Chondrocyte (in vitro differentiated cells): ENCODE results near the gene TGFB3. TPM values are rescaled to one million over a fixed set of nuclear protein-coding genes. Genes with fewer than 3 reads are reported as not detected.

Experiments used
- DNase-seq: peaks from one replicate; pipeline ENCODE4 v3.0.0; 2021; ENCODE audit warnings: mixed read lengths, low spot score
- H3K27ac Mint-ChIP-seq: one replicate; pipeline ENCODE4 v1.8.0; 2021; ENCODE audit warnings: mild to moderate bottlenecking, moderate library complexity, mixed read lengths; ENCODE audit not compliant: unreplicated experiment
- H3K27me3 Mint-ChIP-seq: 2 replicates; pipeline ENCODE4 v1.8.0; 2021; ENCODE audit warnings: low read depth, mixed read lengths
- H3K36me3 Mint-ChIP-seq: 2 replicates; pipeline ENCODE4 v1.8.0; 2021; ENCODE audit warnings: low read depth, mixed read lengths
- H3K4me1 Mint-ChIP-seq: 2 replicates; pipeline ENCODE4 v1.8.0; 2021; ENCODE audit warnings: low read depth, mild to moderate bottlenecking, mixed read lengths
- H3K4me3 Mint-ChIP-seq: one replicate; pipeline ENCODE4 v1.8.0; 2021; ENCODE audit warnings: mild to moderate bottlenecking, moderate library complexity, mixed read lengths; ENCODE audit not compliant: unreplicated experiment
- H3K9me3 Mint-ChIP-seq: 2 replicates; pipeline ENCODE4 v1.8.0; 2021; ENCODE audit warnings: low read depth, mixed read lengths
- total RNA-seq: library from RNA; stranded (reverse); gene quantifications from 3 replicates; pipeline ENCODE4 v1.2.1, GENCODE V29; 2021
- TF ChIP-seq, protein P1 (sequence below): fragments of 200-600 bp; sonication (generic); IDR thresholded peaks from 2 replicates; pipeline ENCODE4 v1.5.0; 2021; ENCODE audit warnings: antibody characterized with exemption, mild to moderate bottlenecking, moderate library complexity

Gene TGFB3
- total RNA-seq, 1 donor from 2014 or later = 200 TPM

DNA sequence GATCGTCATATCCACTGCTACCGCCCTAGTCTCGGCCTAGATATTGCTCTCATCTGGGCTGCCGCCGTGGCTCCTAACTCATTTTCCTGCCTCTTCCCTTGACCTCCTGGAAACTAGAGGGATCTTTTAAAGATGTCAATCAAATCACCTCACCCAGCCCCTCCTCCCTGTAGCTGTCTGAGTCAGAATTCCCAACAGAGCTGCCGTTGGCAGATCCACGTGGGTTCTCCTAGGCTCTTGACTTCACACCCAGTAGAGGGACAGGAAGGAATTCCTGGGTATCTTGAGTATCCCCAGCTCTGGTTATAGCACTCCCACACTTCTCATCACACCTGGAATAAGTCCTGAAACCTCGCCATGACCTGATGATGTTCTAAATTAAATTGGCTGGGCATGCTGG lies 11.9 kb downstream of the TGFB3 start:
- TF ChIP-seq, protein P1, sequence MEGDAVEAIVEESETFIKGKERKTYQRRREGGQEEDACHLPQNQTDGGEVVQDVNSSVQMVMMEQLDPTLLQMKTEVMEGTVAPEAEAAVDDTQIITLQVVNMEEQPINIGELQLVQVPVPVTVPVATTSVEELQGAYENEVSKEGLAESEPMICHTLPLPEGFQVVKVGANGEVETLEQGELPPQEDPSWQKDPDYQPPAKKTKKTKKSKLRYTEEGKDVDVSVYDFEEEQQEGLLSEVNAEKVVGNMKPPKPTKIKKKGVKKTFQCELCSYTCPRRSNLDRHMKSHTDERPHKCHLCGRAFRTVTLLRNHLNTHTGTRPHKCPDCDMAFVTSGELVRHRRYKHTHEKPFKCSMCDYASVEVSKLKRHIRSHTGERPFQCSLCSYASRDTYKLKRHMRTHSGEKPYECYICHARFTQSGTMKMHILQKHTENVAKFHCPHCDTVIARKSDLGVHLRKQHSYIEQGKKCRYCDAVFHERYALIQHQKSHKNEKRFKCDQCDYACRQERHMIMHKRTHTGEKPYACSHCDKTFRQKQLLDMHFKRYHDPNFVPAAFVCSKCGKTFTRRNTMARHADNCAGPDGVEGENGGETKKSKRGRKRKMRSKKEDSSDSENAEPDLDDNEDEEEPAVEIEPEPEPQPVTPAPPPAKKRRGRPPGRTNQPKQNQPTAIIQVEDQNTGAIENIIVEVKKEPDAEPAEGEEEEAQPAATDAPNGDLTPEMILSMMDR = no peak
- H3K36me3 Mint-ChIP-seq = peaks cover 45% of the 10 kb centered on the region
- DNase-seq = no peak

DNA sequence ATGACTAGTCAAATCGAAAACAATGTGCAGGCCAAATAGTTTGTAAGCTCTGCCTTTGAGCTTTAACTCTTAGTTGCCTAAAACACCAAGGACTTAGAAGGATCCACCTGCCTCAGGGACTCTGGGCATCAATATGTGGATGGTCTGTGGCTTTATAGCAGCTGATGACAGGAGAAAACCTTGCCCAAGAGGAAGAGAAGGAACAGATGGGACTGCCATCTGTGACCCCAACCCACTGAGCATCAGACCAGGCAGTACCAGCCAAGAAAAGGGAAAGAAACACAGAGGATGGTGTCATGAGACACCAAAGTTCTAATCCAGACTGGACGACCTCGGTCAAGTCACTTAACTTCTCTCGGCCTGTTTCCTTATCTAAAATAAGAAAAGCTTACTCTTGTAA lies 12.7 kb downstream of the TGFB3 start:
- DNase-seq = no peak
- peak overlapping the region; percentile 67 for H3K27ac Mint-ChIP-seq
- H3K9me3 Mint-ChIP-seq = no peaks in the 10 kb centered on the region
- no peak overlapping the region for H3K4me3 Mint-ChIP-seq
- peaks cover 52% of the 10 kb centered on the region for H3K4me1 Mint-ChIP-seq
- H3K36me3 Mint-ChIP-seq = peaks cover 49% of the 10 kb centered on the region
- H3K27me3 Mint-ChIP-seq = no peaks in the 10 kb centered on the region
- TF ChIP-seq, protein P1 = no peak

More for the DNA sequence above, 11.9 kb downstream of the TGFB3 start:
- Mint-ChIP-seq H3K27ac (peak overlapping the region; percentile 9), H3K4me1 (peaks cover 53% of the 10 kb centered on the region), H3K27me3 (no peaks in the 10 kb centered on the region), H3K4me3 (no peak overlapping the region), H3K9me3 (no peaks in the 10 kb centered on the region)

DNA sequence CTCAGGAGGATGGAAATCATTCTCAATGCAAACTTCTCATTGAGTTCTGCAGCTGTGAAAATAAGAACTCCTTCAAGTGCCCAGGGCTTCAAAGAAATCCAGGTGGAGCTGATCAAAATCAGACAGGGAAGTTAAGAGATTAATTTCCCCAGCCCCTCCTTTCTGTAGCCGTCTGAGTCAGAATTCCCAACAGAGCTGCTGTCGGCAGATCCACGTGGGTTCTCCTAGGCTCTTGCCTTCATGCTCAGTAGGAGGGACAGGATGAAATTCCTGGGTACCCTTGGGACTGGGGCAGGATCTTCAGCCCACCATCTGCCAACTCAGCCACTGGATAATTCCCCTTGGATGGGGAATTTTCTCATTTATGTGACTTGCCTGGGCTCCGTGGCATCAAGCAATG lies 13.3 kb downstream of the TGFB3 start:
- Mint-ChIP-seq H3K36me3 (peaks cover 50% of the 10 kb centered on the region), H3K27ac (peak overlapping the region; percentile 67), H3K27me3 (no peaks in the 10 kb centered on the region), H3K9me3 (no peaks in the 10 kb centered on the region), H3K4me1 (peaks cover 47% of the 10 kb centered on the region), H3K4me3 (no peak overlapping the region)
- TF ChIP-seq, protein P1 = no peak
- DNase-seq = no peak

DNA sequence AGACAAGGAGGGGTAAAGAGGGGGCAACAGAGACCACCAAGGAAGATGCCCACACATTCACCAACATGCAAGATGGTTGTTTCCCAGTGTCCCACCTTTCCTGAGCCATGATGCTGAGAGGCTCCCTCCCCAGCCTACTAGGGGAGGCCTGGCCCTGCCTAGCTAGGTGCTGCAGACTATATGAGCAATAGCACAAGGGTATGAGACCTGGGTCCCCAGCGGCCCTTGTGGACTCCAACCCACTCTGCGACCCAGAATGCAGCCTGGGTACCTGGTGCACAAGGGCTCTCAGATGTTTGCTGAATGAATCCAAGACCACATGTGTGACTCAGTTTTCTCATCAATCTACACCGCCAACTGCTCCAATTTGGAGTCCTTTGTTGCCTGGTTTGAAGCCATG lies 13.9 kb downstream of the TGFB3 start:
- H3K27me3 Mint-ChIP-seq = no peaks in the 10 kb centered on the region
- DNase-seq = no peak
- H3K36me3 Mint-ChIP-seq = peaks cover 51% of the 10 kb centered on the region
- TF ChIP-seq, protein P1 = no peak
- H3K4me1 Mint-ChIP-seq = peaks cover 42% of the 10 kb centered on the region
- no peak overlapping the region for H3K4me3 Mint-ChIP-seq
- no peak overlapping the region for H3K27ac Mint-ChIP-seq
- H3K9me3 Mint-ChIP-seq = no peaks in the 10 kb centered on the region

DNA sequence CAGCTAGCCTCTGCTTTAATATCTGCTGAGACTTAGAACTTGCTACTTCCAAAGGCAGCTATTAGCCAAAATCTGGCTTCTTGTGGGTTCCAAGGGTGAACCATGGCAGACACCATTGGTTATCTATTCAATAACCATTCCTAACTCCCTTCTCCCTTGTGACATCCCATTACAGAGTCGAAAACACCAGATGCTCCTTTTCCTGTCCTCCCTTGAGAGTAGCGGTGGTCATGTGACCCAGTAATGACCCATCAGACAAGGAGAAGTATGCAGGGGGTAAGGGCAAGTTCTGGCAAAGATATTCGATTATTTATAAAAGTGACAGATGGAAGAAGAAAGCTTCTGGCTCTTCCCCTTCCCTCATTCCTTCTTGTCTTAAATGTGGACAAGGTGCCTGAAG lies 20.1 kb downstream of the TGFB3 start:
- DNase-seq = no peak
- H3K36me3 Mint-ChIP-seq = peaks cover 66% of the 10 kb centered on the region
- H3K4me1 Mint-ChIP-seq = peaks cover 12% of the 10 kb centered on the region
- no peaks in the 10 kb centered on the region for H3K9me3 Mint-ChIP-seq
- H3K27me3 Mint-ChIP-seq = no peaks in the 10 kb centered on the region
- H3K4me3 Mint-ChIP-seq = no peak overlapping the region
- TF ChIP-seq, protein P1 = no peak
- H3K27ac Mint-ChIP-seq = no peak overlapping the region
